HEK293 (cell line): ENCODE results near the gene PLCB1.

Experiments
- CTCF ChIA-PET: fragments of 350-600 bp; formaldehyde crosslinking; extraction: SDS; loops from one replicate; lab custom pipeline; 2021; ENCODE audit warnings: antibody characterized with exemption; lab: Yijun Ruan, JAX
- POLR2A ChIA-PET: fragments of 300-600 bp; formaldehyde crosslinking; extraction: SDS; loops from one replicate; lab custom pipeline; 2020; ENCODE audit warnings: antibody characterized with exemption, inconsistent platforms; lab: Yijun Ruan, JAX
- H3K27ac ChIP-seq: fragments of 200-500 bp; sonication (Bioruptor generic); 2 replicates; pipeline ENCODE4 v1.5.1; 2014; ENCODE audit warnings: low read depth, low read length, control low read depth, inconsistent platforms; ENCODE audit errors: extremely low read depth
- H3K36me3 ChIP-seq, 2 experiments: fragments of 200-500 bp in 1 of 2; sonication (Bioruptor generic) in 1 of 2; 1 replicate in 1 of 2; 2 replicates in 1 of 2; pipeline ENCODE4 v1.5.1; 2014 to 2017; ENCODE audit warnings: inconsistent platforms in 2 of 2, low read length in 2 of 2; ENCODE audit not compliant: control insufficient read depth in 2 of 2, insufficient read depth in 1 of 2
- H3K4me1 ChIP-seq: fragments of 200-500 bp; sonication (Bioruptor generic); 2 replicates; pipeline ENCODE4 v1.5.1; 2014; ENCODE audit warnings: mild to moderate bottlenecking, low read length, inconsistent platforms; ENCODE audit not compliant: control insufficient read depth, insufficient read depth
- H3K4me3 ChIP-seq: 2 replicates; pipeline ENCODE4 v1.5.1; 2011; ENCODE audit warnings: low read depth, mild to moderate bottlenecking, control low read depth, low read length, moderate library complexity
- H3K9me3 ChIP-seq: fragments of 200-500 bp; sonication (Bioruptor generic); 2 replicates; pipeline ENCODE4 v1.5.1; 2014; ENCODE audit warnings: low read depth, low read length, inconsistent platforms; ENCODE audit not compliant: control insufficient read depth, insufficient read depth
- GLIS1 ChIP-seq: fragments of 450-650 bp; formaldehyde crosslinking; IDR thresholded peaks from 2 replicates; pipeline ENCODE4 v1.5.1; 2016; ENCODE audit warnings: missing biosample characterization, missing genetic modification characterization
- SCRT1 ChIP-seq: fragments of 450-650 bp; formaldehyde crosslinking; IDR thresholded peaks from 2 replicates; pipeline ENCODE4 v1.5.1; 2016; ENCODE audit warnings: missing biosample characterization, missing genetic modification characterization, borderline replicate concordance
- SP7 ChIP-seq: fragments of 450-650 bp; formaldehyde crosslinking; IDR thresholded peaks from 2 replicates; pipeline ENCODE4 v1.5.1; 2016; ENCODE audit warnings: missing biosample characterization, missing genetic modification characterization
- TRIM28 ChIP-seq: IDR thresholded peaks from 2 replicates; pipeline ENCODE4 v1.6.1; 2011; ENCODE audit warnings: low read length, control low read depth, borderline replicate concordance
- TSHZ1 ChIP-seq: fragments of 450-650 bp; formaldehyde crosslinking; IDR thresholded peaks from 2 replicates; pipeline ENCODE4 v1.5.1; 2016; ENCODE audit warnings: missing biosample characterization, missing genetic modification characterization, borderline replicate concordance
- ZBTB8A ChIP-seq: fragments of 450-650 bp; formaldehyde crosslinking; IDR thresholded peaks from 2 replicates; pipeline ENCODE4 v1.5.1; 2016; ENCODE audit warnings: missing biosample characterization, missing genetic modification characterization
- ZNF114 ChIP-seq: fragments of 450-650 bp; formaldehyde crosslinking; IDR thresholded peaks from 2 replicates; pipeline ENCODE4 v1.5.0; 2017; ENCODE audit warnings: missing biosample characterization, missing genetic modification characterization
- ZNF138 ChIP-seq: fragments of 450-650 bp; formaldehyde crosslinking; IDR thresholded peaks from 2 replicates; pipeline ENCODE4 v1.5.1; 2016; ENCODE audit warnings: missing biosample characterization, missing genetic modification characterization, borderline replicate concordance
- ZNF18 ChIP-seq: fragments of 450-650 bp; formaldehyde crosslinking; IDR thresholded peaks from 2 replicates; pipeline ENCODE4 v1.5.1; 2016; ENCODE audit warnings: missing biosample characterization, missing genetic modification characterization
- ZNF354C ChIP-seq: fragments of 450-650 bp; formaldehyde crosslinking; IDR thresholded peaks from 2 replicates; pipeline ENCODE4 v1.5.1; 2016; ENCODE audit warnings: missing biosample characterization, missing genetic modification characterization, low read depth, borderline replicate concordance
- ZNF366 ChIP-seq: fragments of 450-650 bp; formaldehyde crosslinking; conservative IDR thresholded peaks from 2 replicates; pipeline ENCODE4 v1.5.1; 2016; ENCODE audit warnings: missing biosample characterization, missing genetic modification characterization
- ZNF510 ChIP-seq: fragments of 450-650 bp; formaldehyde crosslinking; IDR thresholded peaks from 2 replicates; pipeline ENCODE4 v1.5.1; 2018; ENCODE audit warnings: mild to moderate bottlenecking, missing genetic modification characterization, missing biosample characterization; ENCODE audit not compliant: insufficient replicate concordance
- ZNF513 ChIP-seq: fragments of 450-650 bp; IDR thresholded peaks from 2 replicates; pipeline ENCODE4 v1.5.1; 2018; ENCODE audit warnings: missing biosample characterization, missing genetic modification characterization
- ZNF571 ChIP-seq: fragments of 450-650 bp; formaldehyde crosslinking; IDR thresholded peaks from 2 replicates; pipeline ENCODE4 v1.5.0; 2017; ENCODE audit warnings: missing biosample characterization, missing genetic modification characterization
- ZNF596 ChIP-seq: fragments of 450-650 bp; IDR thresholded peaks from 2 replicates; pipeline ENCODE4 v1.5.0; 2018; ENCODE audit warnings: missing biosample characterization, mild to moderate bottlenecking, missing genetic modification characterization, moderate library complexity
- ZNF623 ChIP-seq: fragments of 450-650 bp; formaldehyde crosslinking; IDR thresholded peaks from 2 replicates; pipeline ENCODE4 v1.5.1; 2016; ENCODE audit warnings: missing biosample characterization, missing genetic modification characterization
- ZNF654 ChIP-seq: fragments of 450-650 bp; formaldehyde crosslinking; IDR thresholded peaks from 2 replicates; pipeline ENCODE4 v1.5.1; 2016; ENCODE audit warnings: low read depth, missing biosample characterization, missing genetic modification characterization
- ZNF701 ChIP-seq: fragments of 450-650 bp; formaldehyde crosslinking; IDR thresholded peaks from 2 replicates; pipeline ENCODE4 v1.5.1; 2016; ENCODE audit warnings: missing biosample characterization, missing genetic modification characterization
- ZNF785 ChIP-seq: fragments of 450-650 bp; formaldehyde crosslinking; IDR thresholded peaks from 2 replicates; pipeline ENCODE4 v1.5.1; 2016; ENCODE audit warnings: missing biosample characterization, missing genetic modification characterization
- ZSCAN18 ChIP-seq: fragments of 450-650 bp; formaldehyde crosslinking; IDR thresholded peaks from 2 replicates; pipeline ENCODE4 v1.5.1; 2016; ENCODE audit warnings: missing biosample characterization, missing genetic modification characterization
- ZSCAN4 ChIP-seq: fragments of 450-650 bp; formaldehyde crosslinking; IDR thresholded peaks from 2 replicates; pipeline ENCODE4 v1.5.1; 2017; ENCODE audit warnings: missing biosample characterization, missing genetic modification characterization

The PLCB1 gene

GRCh38 chr20:8718279-8718678, 586.2 kb downstream of the PLCB1 start:
- Histone ChIP-seq H3K9me3 (no peaks in the 10 kb centered on the region), H3K4me3 (no peak overlapping the region), H3K27ac (no peak overlapping the region), H3K36me3 (no peaks in the 10 kb centered on the region), H3K4me1 (no peaks in the 10 kb centered on the region)
- TF ChIP-seq ZNF654 (tag by site-specific recombination), result no peak
- no peak for TF ChIP-seq ZNF366
- TF ChIP-seq ZSCAN4, result no peak
- no peak for TF ChIP-seq ZNF596 (tag by site-specific recombination)
- TF ChIP-seq ZNF138 (tag by site-specific recombination), result no peak
- no peak for TF ChIP-seq TRIM28
- TF ChIP-seq ZNF513 (tag by site-specific recombination), result no peak
- TF ChIP-seq SP7, result no peak
- TF ChIP-seq ZNF18 (tag by site-specific recombination), result no peak
- no peak for TF ChIP-seq TSHZ1 (tag by site-specific recombination)
- no peak for TF ChIP-seq ZNF571 (tag by site-specific recombination)
- CTCF ChIA-PET, result interaction anchor here (0.9 to 6.1 kb wide), 3 partner anchors 673 to 782 kb away, joined by 3 to 115 read pairs (median 84); no protein-coding TSS in a partner anchor
- POLR2A ChIA-PET, result no interaction called here

- Histone ChIP-seq H3K4me1 (no peaks in the 10 kb centered on the region), H3K4me3 (no peak overlapping the region), H3K27ac (no peak overlapping the region), H3K36me3 (peaks cover 0 to 3% of the 10 kb centered on the region in 2 experiments; a peak in 1 of 3 replicates), H3K9me3 (no peaks in the 10 kb centered on the region)
- ChIA-PET POLR2A (no interaction called here), CTCF (interaction anchor here (0.6 to 6.1 kb wide), 15 partner anchors 13 to 1708 kb away, joined by 3 to 115 read pairs (median 12); partner anchors contain the start of gene PLCB1)
- TF ChIP-seq GLIS1 (tag by site-specific recombination), result no peak
- no peak for TF ChIP-seq ZNF701 (tag by site-specific recombination)
- no peak for TF ChIP-seq ZNF114
- TF ChIP-seq SCRT1 (tag by site-specific recombination), result no peak
- no peak for TF ChIP-seq ZSCAN18 (tag by site-specific recombination)
- TF ChIP-seq ZNF596 (tag by site-specific recombination), result no peak
- no peak for TF ChIP-seq ZNF623
- no peak for TF ChIP-seq ZNF354C
- TF ChIP-seq ZNF510 (tag by site-specific recombination), result no peak
- no peak for TF ChIP-seq ZBTB8A (tag by site-specific recombination)
- no peak for TF ChIP-seq ZNF785 (tag by site-specific recombination)
These were observed 588.0 kb downstream of the PLCB1 start for GRCh38 chr20:8720089-8720488.
